GDM1 (cell line): ENCODE measurements around the gene GNAZ.

ENCODE experiments used
- DNase-seq: peaks from one replicate; lab custom pipeline; 2025; lab: John Stamatoyannopoulos, UW

Gene GNAZ

GRCh38 chr22:23064381-23065068 is 5.8 kb upstream of the GNAZ start:
- no peak for DNase-seq

GRCh38 chr22:23065069-23065451 is 5.3 kb upstream of the GNAZ start:
- no peak for DNase-seq

- no peak for DNase-seq
These were observed 4.7 kb upstream of the GNAZ start for GRCh38 chr22:23065495-23066122.

- no peak for DNase-seq
These were observed 3.9 kb upstream of the GNAZ start for GRCh38 chr22:23066200-23067022.

- no peak for DNase-seq
These were observed 3.2 kb upstream of the GNAZ start for GRCh38 chr22:23067023-23067650.

- DNase-seq, result no peak
These were observed 2.6 kb upstream of the GNAZ start for GRCh38 chr22:23067691-23068090.

- no peak for DNase-seq
These were observed 2.1 kb upstream of the GNAZ start for GRCh38 chr22:23068096-23068831.

GRCh38 chr22:23068832-23069385 is 1.4 kb upstream of the GNAZ start:
- no peak for DNase-seq

GRCh38 chr22:23069502-23070357 is 589 bp upstream of the GNAZ start:
- DNase-seq, result peak; percentile 77

- peak; percentile 21 for DNase-seq
These were observed 1.1 kb downstream of the GNAZ start for GRCh38 chr22:23071230-23072076.

- DNase-seq, result no peak
These were observed 2.0 kb downstream of the GNAZ start for GRCh38 chr22:23072077-23072910.

- no peak for DNase-seq
These were observed 2.7 kb downstream of the GNAZ start for GRCh38 chr22:23072911-23073491.

GRCh38 chr22:23073526-23074229 is 3.4 kb downstream of the GNAZ start:
- DNase-seq, result no peak

GRCh38 chr22:23074451-23074850 is 4.1 kb downstream of the GNAZ start:
- DNase-seq, result no peak

GRCh38 chr22:23075050-23075449 is 4.7 kb downstream of the GNAZ start:
- DNase-seq, result no peak

GRCh38 chr22:23075525-23076216 is 5.4 kb downstream of the GNAZ start:
- no peak for DNase-seq
